GM21737 (cell line): ENCODE measurements around the gene POLA1.

ENCODE experiments used
- ATAC-seq: cut with Tn5 transposase; IDR thresholded peaks from one replicate; pipeline ENCODE4 v1.9.1; 2021; ENCODE audit warnings: mild to moderate bottlenecking, moderate library complexity; ENCODE audit not compliant: unreplicated experiment

Gene POLA1

DNA sequence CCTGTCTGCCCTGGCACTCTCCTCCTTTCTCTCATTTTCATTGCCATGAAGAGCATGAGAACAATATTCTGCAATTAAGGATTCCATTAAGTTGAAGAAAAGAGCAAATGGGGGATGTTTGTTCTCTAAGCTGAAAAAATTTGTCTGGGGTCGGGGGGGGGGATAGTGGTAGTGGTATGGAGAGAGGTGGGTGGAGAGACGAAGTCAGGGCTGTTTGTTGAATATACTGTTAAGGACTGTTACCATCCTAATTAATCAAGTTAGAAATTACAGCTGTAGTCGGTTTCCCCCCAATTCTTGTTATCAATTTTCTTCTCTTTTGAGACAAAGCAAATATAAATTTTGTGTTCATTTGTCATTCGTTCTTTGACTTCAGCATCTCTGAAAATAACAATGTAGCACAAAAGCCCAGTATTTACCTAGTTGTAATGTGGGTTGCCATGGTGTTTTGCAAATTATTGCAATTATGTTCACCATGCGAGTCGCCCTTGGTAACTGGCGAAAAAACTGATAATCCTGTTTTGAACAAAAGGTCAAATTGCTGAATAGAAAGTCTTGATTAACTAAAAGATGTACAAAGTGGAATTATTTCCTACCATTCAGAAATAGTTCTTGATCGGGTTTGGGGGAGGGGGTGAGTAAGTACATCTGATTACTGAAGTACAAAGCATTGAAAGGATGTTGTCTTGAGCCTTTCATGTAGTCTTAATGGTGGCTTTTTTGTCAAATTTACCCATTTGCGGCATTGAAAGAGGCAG is 183.0 kb downstream of the POLA1 start:
- ATAC-seq: no peak

GRCh38 chrX:24877288-24877664 is 183.6 kb downstream of the POLA1 start:
- ATAC-seq: no peak

DNA sequence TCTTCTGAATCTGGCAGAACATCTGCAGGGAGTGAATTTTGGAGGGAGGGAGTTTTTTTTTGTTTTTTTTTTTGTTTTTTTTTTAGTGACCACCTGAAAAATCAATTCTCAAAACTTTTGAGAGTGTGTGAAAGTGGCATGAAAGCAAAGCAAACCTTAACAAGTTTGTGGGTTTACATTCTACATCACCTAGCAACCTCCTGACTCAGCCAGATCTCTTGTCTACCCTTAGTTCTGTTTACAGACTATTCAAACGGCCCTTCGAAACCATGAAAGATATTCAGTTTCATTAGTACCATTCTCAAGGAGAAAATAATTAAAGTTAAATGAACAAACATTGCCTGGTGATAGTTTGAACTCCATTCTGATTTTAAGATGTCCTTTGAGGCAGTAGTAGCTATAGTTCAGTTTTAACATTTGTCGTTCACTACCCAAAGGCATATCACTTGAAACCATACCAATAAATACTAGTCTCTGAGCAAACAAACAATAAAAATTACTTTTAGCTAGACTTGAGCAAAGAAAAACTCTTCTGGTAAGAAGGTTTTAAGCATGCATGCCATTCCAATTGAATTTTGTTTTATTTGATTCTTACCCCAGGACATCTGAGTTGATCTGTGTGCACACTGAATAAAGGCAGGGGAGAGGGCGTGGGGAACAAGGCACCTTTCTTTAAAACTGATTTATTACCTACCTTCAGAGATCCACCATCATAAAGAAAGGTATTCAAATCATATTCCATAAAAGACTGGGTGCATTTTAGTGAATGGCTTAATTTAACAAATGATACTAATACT is 184.3 kb downstream of the POLA1 start:
- no peak for ATAC-seq

- ATAC-seq: no peak
Measured at GRCh38 chrX:24879679-24880078, 186.0 kb downstream of the POLA1 start.

GRCh38 chrX:24886916-24887315 is 193.2 kb downstream of the POLA1 start:
- no peak for ATAC-seq

GRCh38 chrX:24890677-24891076 is 197.0 kb downstream of the POLA1 start:
- no peak for ATAC-seq

GRCh38 chrX:24899391-24899790 is 205.7 kb downstream of the POLA1 start:
- ATAC-seq: no peak

DNA sequence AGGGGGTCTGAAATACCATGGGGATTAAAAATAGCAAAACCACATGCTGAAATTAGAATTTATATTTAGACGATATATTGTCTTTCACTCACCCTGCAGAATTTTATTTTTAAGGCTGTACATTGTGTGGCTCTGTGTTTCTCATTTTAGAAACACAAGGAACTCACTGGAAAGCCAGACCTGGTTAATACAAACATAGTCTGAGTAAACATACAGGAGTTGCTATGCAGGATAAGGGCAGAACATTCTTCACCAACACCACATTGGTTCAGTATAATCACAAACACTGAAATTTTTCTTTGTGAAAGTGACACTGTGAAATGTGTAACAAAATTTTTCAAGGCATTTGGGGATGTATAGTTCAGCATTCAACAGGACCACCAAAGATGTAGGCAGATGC is 206.5 kb downstream of the POLA1 start:
- no peak for ATAC-seq

DNA sequence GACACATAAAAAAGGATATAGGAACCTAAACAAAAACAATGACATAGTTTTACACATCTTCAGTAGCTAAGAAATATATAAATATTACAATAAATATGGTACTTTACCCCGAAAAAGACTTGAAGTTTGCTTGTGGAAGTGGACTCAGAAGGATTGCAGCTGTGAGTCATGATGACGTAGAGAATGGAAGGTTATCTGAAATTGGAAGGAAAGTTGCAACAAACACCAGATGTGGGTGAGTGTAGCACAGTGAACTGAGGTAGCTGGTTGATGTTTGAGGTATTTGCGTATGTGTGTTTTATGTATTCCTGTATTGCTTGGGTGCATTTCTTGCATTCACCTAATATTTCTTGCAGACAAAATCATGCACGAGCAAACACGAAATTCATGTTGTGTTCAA is 209.1 kb downstream of the POLA1 start:
- ATAC-seq: no peak

- no peak for ATAC-seq
Measured at GRCh38 chrX:24918715-24919114, 225.0 kb downstream of the POLA1 start.

GRCh38 chrX:24920769-24921168 is 227.1 kb downstream of the POLA1 start:
- no peak for ATAC-seq

DNA sequence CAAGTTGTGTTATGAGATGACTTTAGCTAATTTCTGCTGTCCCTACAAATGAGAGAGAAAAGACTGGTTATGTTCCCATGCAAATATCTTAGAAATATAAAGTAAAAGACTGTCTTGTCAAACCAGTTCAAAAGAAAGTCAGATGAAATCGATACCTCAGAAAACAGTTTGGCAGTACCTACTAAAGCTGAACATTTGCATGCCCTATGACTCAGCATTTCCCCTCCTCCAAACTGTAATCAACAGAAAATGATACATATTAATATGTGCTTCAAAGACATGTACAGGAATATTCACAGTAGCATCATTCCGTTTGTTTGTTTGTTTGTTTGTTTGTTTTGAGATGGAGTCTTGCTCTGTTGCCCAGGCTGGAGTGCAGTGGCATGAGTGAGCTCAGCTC is 231.7 kb downstream of the POLA1 start:
- ATAC-seq: no peak

- no peak for ATAC-seq
Measured at GRCh38 chrX:24927372-24927771, 233.7 kb downstream of the POLA1 start.

DNA sequence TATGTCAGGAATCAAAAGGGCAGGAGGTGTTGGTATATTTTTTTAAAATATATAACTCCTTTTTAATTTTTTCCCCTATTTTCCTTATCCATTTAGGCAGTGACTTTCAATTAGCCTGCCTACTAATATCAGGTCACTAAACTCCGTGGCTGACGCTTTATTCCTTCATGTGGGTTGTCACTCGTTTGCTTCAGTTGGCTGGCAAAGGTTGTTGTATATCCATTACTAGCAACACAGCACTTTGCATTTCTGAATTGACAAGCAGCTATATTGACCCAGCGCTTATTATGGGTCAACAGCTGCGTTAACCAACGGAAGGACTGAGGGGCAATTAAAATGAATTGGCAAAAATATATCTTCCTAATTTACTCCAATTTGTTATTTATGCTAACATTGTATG is 234.4 kb downstream of the POLA1 start:
- ATAC-seq: no peak

GRCh38 chrX:24934279-24934678 is 240.6 kb downstream of the POLA1 start:
- ATAC-seq: no peak

- ATAC-seq: no peak
Measured at GRCh38 chrX:24945009-24945408, 251.3 kb downstream of the POLA1 start.

- no peak for ATAC-seq
Measured at GRCh38 chrX:24946369-24946768, 252.7 kb downstream of the POLA1 start.

DNA sequence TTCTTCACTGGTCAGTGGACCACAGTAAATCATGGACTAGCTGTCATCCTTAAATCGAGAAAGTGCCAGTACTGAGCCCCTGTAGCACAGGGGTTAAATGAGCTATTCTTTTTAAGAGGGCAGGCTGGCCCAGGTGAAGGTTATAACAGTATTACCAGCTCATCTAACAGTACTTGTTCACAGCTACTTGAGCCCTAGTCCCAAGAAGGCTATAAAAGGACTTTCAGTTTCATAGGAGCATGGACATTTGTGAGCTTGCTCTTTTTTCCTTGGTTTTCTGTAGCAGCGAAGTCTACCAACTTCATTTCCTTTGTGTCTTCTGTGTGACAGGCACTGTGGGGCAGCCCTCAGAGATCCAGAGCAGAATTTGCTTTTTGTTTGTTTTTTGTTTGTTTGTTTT is 261.0 kb downstream of the POLA1 start:
- no peak for ATAC-seq

GRCh38 chrX:24955372-24955930 is 261.7 kb downstream of the POLA1 start:
- no peak for ATAC-seq

DNA sequence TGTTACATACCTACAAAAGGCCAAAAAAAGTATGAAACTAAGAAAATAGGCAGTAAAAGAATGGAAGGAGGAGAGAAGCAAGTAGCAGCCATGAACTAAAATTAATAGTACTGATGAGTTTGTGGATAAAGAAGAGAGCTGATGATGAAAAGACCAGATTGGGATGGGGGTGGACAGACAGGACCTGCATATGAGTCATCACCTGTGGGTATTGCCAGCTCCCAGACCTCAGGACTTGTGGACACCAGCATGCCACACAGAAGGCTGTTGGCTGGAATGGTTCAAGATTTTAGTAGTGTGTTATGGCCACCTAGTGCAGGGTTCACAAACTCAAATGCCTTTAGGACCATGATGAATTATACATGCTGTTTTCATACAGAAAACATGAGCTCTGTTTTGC is 263.1 kb downstream of the POLA1 start:
- ATAC-seq: no peak

DNA sequence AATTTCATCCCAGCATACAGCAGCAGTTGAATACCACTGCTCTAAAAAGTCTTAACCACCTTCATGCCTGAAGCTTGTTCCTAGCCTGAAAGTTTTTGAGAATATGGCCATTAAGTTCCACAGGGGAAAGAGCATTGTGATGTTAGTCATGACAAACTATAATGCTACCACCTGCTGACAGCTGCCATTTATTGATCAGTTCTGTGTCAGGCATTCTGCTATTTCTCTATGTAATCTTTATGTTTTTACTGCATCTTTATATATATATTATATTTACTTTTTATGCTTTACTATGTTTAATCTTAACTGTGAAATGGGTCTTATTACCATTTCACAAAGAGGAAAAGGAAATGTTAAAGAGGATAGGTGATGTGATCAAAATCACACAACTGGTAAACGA is 268.1 kb downstream of the POLA1 start:
- no peak for ATAC-seq

DNA sequence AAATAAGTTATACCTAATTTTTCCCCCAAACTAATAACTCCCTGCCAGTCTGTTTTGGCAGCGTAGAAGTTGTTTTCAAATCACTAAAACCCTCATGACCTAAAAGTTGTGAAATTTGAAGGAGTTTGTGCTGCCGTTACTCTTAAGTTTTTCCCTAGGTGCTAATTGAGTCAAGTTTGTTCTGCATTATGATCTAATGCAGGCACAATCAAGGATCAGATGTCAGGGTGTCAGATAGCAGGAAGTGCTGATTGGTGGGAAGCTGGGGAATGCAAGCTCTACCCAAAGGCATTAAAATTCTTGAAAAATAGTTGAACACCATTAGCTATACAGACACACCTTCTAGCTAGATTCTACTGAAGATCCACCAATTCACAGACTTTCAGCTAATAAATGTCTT is 270.1 kb downstream of the POLA1 start:
- no peak for ATAC-seq
